HG03442 (cell line): ENCODE data around the gene CHCHD4.

ENCODE experiments used
- ATAC-seq: cut with Tn5 transposase; IDR thresholded peaks from one replicate; pipeline ENCODE4 v1.9.1; 2021; ENCODE audit warnings: mild to moderate bottlenecking, moderate library complexity; ENCODE audit not compliant: unreplicated experiment

Gene CHCHD4

GRCh38 chr3:14124615-14125192, at the start of gene CHCHD4, which contains the start of gene TMEM43:
TSS of gene CHCHD4 (minus strand) at chr3:14124870. CDS start at chr3:14124676, 194 bp downstream.
TSS of gene TMEM43 (plus strand) at chr3:14125052. CDS start at chr3:14125194, 142 bp downstream.
- peak; percentile 89 for ATAC-seq

GRCh38 chr3:14172496-14172895, 47.8 kb upstream of the CHCHD4 start:
- no peak for ATAC-seq

DNA sequence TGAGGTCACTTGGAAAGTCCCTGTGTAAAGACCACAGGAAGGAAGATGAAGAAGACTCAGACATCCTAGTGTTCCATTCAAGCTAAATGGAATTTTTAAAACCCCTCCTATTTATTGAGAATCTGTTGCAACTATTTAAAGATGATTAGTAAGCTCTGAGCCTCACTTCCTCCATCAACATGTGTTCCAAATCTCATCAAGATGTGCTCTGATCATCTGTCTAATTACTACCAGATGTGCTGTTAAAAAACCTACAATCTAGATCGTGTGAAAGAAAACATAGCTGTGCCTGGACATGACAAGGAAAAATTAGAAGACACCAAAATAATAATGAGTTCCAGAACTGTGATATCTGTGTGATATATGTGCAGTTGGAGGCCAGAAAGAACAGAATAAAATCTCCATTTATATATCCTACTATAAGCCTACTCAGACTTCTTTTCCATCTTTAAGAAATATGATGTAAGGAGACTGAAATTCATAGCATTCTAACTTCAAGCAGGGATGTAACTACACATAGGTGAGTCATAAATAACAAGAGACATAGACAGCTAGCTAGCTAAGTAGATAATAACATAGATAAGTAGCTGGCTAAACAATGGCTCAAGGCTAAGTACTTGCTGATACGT, 46.0 kb upstream of the CHCHD4 start:
- ATAC-seq = no peak

DNA sequence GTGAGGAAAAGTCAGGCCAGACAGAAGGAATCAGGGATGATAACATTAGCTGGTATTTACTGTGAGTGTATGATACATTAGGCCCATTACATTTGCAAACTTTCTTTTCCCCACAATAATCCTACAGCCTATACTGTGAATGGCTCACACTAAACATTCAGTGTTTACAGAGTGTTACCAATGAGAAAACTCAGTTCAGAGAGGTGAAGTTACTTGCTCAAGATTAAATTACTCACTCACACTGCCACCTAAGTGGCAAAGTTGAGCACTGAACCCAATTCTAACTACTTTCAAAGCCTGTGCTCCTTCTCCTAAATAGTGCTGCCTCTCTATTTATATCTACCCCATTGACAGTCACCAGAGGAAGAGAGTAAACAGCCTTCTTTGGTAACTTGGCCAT, 45.2 kb upstream of the CHCHD4 start:
- ATAC-seq = no peak

DNA sequence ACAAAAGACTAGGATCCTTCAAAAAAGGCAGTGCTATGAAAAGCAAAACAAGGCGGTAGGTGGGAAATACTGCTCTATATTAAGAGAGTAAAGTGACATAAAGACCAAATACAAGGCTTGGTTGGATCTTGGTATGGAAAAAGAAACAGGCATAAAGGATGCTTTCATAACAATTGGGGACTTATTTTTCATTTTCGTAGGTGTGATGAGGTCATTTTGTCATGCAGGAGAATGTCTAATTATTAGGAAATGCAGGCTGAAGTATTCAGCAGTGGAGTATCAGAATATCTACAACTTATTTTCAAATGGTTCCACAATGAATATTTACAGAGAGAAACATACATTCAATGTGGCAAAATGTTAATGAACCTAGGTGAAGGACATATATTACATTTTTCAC, 44.8 kb upstream of the CHCHD4 start:
- no peak for ATAC-seq

- ATAC-seq = no peak
Measured at GRCh38 chr3:14166877-14167603, 42.4 kb upstream of the CHCHD4 start.

- ATAC-seq = no peak
Measured at GRCh38 chr3:14162178-14162577, 37.5 kb upstream of the CHCHD4 start.

DNA sequence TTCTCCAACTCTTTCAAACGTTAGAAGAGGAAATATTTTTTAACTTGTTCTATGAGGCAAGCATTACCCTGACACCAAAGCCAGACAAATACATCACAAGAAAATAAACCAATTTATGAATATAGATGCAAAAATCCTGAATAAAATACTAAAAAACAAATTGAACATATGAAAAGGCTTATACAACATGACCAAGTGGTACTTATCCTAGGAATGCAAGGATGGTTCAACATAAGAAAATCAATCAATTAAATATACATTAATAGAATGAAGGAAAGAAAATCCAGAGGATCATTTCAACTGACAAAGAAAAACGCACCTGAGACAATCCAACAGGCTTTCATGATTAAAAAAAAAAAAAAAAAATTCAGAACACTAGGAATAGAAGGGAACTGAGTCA, 36.6 kb upstream of the CHCHD4 start:
- no peak for ATAC-seq

DNA sequence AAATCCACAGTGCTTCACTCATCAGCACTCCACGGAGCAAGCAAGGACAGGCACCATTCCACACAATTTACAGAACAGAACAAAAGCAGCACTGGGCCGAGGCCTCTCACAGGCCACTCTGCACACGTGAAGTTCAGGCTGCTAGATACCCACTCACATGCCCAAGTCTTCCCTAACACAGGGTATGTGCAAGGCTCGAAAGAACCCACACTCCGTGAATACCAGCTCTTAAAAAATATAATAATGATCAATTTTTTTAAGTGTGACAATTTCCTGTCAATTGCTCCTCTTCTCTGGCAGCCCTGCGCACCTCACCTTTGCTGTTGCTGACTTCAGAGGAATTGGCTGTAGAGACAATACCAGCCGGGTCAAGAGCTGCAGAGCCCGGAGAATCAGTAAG, 34.8 kb upstream of the CHCHD4 start:
- ATAC-seq = no peak

GRCh38 chr3:14158370-14158769, 33.7 kb upstream of the CHCHD4 start:
- no peak for ATAC-seq

GRCh38 chr3:14157951-14158350, 33.3 kb upstream of the CHCHD4 start:
- ATAC-seq = no peak

DNA sequence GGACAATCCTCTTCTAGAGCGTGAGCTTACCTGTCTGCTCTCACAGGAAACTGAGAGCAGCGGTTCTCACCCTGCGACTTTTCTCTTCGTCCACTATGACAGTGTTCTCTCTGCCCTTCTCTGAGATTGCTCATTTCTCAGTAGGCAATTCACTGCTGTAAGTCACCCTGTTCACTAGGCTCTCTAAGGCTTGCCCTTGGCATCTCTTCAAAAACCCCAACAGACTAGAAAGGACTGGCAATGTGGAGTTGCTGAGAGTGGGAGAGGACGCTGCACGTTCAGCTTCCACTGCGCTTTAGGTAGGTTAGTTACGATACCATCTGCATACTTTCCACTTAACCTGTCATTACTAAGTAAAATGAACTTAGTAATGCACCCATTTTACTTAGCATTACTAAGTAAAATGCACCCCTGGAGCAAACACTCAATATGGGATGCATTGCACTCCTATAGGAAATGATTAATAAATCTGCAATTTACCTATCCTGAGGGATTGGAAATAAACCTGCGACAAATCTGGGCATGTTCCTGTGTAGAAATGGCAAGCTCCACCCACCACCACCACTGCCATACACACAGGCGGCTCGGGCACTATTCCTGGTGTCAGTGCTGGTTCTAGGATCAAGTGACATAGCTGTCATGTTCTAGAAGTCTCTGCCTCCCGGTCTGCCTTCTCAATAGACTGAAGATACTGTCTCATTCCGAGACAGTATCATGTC, 32.3 kb upstream of the CHCHD4 start:
- ATAC-seq = no peak

DNA sequence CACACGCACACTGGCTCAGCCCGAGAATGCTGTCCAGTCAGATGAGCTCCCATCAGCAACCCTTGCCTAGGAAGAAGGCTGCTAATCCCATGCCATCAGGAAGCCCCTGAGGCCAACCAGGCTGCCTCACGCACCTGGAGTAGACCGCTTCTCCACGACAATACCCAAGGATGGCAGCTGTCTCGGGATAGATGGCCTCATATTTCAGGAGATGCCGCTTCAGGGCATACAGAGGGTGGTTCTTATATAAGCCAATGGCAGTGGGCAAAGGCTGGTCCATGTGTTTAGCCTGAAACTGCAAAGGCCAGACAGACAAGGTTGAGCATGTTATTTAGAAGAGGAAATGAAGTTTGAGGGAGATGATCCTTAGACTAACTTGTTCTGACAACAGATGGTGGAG, 31.5 kb upstream of the CHCHD4 start:
- ATAC-seq = no peak

DNA sequence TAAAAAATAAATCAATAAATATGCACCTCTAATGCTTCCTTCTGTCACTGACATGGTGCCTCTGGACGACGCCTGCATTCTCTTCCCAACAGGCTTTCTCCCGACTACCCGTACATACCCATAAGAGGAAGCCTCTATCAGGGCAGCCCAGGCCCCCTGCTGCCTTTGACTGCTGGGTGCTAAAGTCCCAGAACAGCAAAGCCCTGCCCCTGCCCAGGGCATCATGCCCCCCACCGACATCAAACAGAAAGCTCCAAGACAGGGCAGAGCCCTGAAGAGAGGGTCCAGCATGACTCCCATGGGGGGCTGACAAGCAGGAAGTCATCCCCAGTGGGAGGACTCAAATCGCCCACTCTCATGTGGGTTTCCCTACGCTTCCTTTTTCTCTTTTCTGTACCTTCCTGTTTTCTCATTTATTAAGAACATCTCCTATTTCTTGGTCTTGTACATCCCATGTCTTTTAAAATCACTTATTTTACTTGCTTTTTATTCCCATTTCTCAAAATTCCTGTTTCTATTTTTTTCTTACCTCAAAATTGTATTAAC, 30.3 kb upstream of the CHCHD4 start:
- ATAC-seq = no peak

DNA sequence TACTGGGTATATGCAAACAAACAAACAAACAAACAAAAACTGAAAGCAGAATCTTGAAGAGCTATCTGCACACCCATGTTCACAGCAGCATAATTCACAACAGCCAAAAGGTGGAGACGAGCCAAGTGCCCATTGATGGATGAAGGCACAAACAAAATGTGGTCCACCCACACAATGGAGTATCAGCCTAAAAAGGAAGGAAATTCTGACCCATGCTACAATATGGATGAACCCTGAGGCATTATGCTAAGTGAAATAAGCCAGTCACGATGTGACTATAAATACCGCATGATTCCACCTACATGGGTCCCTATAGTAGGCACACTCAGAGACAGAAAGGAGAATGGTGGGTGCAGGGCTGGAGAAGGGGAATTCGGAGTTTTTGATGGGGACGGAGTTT, 29.6 kb upstream of the CHCHD4 start:
- no peak for ATAC-seq

- no peak for ATAC-seq
Measured at GRCh38 chr3:14153663-14154062, 29.0 kb upstream of the CHCHD4 start.

DNA sequence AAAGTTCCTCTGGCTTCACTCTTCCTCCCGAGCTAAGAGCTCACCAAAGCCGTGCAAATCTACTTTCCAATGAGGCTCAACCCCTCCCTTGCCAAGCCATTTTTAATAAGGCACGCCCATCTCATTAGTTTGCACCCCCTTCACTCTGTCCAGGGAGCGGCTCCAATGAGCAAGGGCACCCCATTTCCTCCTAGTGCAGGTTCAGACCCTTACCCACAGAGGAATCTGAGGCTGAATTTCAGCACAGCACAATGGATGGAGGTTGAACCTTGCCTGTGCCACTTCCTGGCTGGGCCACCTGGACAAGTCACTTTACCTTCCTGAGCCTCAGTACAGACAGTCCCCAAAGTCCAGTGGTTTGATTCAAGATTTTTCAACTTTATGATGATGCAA, 28.3 kb upstream of the CHCHD4 start:
- no peak for ATAC-seq

DNA sequence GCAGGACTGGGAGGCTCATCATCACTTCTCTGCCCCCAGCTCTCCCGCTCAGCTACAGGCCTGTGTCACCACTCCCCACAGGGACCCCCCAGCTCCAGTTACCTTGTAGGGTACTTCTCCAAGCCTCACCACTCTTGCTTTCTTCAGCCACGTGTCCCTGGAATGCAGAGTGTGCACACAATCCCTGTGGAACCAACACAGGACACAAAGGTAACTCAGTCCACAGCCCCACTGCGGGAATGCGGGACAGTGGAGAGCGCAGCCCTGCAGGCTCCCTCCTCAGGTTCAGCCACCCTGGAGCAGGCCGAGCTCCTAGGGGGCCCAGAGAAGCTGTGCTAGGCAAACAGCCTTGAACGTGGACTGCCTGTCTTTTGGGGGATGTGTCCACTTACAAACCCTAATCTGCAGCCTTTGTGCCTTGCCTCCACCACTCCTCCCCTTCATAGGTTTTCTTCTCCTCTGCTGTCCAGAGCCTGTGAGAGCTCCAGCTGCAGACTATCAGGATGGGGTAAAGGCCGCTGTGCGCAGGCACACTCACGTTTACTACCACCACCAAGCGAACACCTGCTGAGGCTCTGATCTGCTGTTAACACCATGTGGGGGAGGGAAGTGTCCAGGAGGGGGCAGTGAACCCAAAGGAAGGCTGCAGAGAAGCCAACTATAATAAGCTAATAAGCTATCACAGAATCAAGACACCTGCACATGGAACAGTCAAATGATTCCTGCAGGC, 27.7 kb upstream of the CHCHD4 start:
- ATAC-seq = no peak

- no peak for ATAC-seq
Measured at GRCh38 chr3:14151471-14152083, 26.9 kb upstream of the CHCHD4 start.
